ENCODE measurements around the gene SOX21. TPM values are rescaled to one million over a fixed set of nuclear protein-coding genes. Genes with fewer than 3 reads are reported as not detected.

Gene SOX21
- total RNA-seq, 2 experiments from 2014 or later, result not detected

DNA sequence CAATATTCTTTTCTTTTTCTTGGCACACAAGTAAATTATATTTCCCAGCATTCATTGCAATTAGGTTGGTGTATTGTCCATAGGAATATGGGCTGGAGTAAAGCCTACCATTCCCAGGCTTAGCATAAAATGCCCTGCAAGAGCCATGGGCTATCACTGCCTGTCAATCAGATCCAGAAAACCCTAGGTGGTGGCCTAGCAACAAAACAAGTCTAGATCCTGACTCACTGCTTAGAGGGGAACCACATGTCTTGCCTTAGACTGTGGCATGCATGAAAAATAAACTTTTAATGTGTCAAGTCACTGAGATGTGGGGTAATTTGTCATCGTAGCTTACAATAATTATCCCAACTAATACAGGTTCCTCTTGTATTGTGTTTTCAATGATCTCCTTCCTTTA, 16.2 kb downstream of the SOX21 start:
- DNase-seq (no peak), ATAC-seq (ENCODE audit: poor library complexity) (no peak)
- ChIA-PET POLR2A (no interaction called here), CTCF (no interaction called here)
- H3K27me3 ChIP-seq (ENCODE audit: control insufficient read depth in 1 of 2, insufficient read depth in 2 of 2, low read length in 2 of 2), result peaks cover 29 to 35% of the 10 kb centered on the region in 2 experiments
- H3K27ac ChIP-seq (ENCODE audit: low read depth in 1 of 2, low read length in 2 of 2), result no peak overlapping the region
- H3K9me3 Mint-ChIP-seq, result no peaks in the 10 kb centered on the region
- H3K4me3 Mint-ChIP-seq, result no peak overlapping the region
- no peaks in the 10 kb centered on the region for H3K36me3 ChIP-seq (ENCODE audit: insufficient read depth, low read length)
- no peak overlapping the region for H3K4me3 ChIP-seq (ENCODE audit: low read length)
- no peaks in the 10 kb centered on the region for H3K4me1 ChIP-seq (ENCODE audit: insufficient read depth, low read length)
- H3K4me1 Mint-ChIP-seq (ENCODE audit: low read depth), result no peaks in the 10 kb centered on the region
- H3K36me3 Mint-ChIP-seq (ENCODE audit: low read depth), result no peaks in the 10 kb centered on the region
- H3K27me3 Mint-ChIP-seq, result peaks cover 77% of the 10 kb centered on the region
- intact Hi-C loops (cut with DNase I, micrococcal nuclease), result no loop called here
- H3K9me3 ChIP-seq (ENCODE audit: control insufficient read depth in 1 of 2, insufficient read depth in 1 of 2, low read length in 2 of 2), result peaks cover 0 to under 1% of the 10 kb centered on the region in 2 experiments
- no peak for TF ChIP-seq CTCF (IDR thresholded peaks at IDR 0.05)
- no peak overlapping the region for H3K27ac Mint-ChIP-seq

GRCh38 chr13:94692030-94692429, 20.3 kb downstream of the SOX21 start:
- CTCF ChIA-PET, result no interaction called here
- H3K4me3 Mint-ChIP-seq, result no peak overlapping the region
- intact Hi-C loops (cut with DNase I, micrococcal nuclease), result no loop called here
- Histone ChIP-seq H3K4me3 (ENCODE audit: low read length) (no peak overlapping the region), H3K27me3 (ENCODE audit: control insufficient read depth in 1 of 2, insufficient read depth in 2 of 2, low read length in 2 of 2) (peaks cover 6 to 9% of the 10 kb centered on the region in 2 experiments), H3K9me3 (ENCODE audit: control insufficient read depth in 1 of 2, insufficient read depth in 1 of 2, low read length in 2 of 2) (no peaks in the 10 kb centered on the region), H3K27ac (ENCODE audit: low read depth in 1 of 2, low read length in 2 of 2) (no peak overlapping the region), H3K36me3 (ENCODE audit: insufficient read depth, low read length) (no peaks in the 10 kb centered on the region), H3K4me1 (ENCODE audit: insufficient read depth, low read length) (no peaks in the 10 kb centered on the region)
- H3K4me1 Mint-ChIP-seq (ENCODE audit: low read depth), result no peaks in the 10 kb centered on the region
- TF ChIP-seq CTCF (IDR thresholded peaks at IDR 0.05), result no peak
- POLR2A ChIA-PET, result no interaction called here
- H3K36me3 Mint-ChIP-seq (ENCODE audit: low read depth), result no peaks in the 10 kb centered on the region
- H3K27me3 Mint-ChIP-seq, result peaks cover 61% of the 10 kb centered on the region
- no peak overlapping the region for H3K27ac Mint-ChIP-seq
- no peaks in the 10 kb centered on the region for H3K9me3 Mint-ChIP-seq
- DNase-seq (no peak), ATAC-seq (ENCODE audit: poor library complexity) (no peak)

DNA sequence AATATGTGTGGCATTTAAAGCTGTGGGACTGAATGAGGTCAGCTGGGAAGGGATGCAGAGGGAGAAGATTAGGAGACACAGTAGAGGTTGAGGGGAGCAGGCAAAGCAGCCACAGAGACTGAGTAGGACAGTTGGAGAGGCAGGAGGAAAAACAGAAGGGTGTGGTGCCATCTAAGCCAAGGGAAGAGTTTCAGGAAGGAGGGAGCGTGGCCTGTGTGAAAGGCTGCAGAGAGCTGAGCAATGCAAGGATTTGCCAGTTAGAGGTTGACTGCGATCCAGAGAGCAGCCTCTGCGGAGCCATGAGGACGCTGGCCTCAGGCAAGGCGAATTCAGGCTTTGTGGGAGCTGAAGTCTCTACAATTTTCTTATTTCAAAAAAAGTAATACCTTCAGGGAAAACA, 28.9 kb downstream of the SOX21 start:
- intact Hi-C loops (cut with DNase I, micrococcal nuclease), result no loop called here
- ATAC-seq (ENCODE audit: poor library complexity), result no peak

More for the DNA sequence above, 28.9 kb downstream of the SOX21 start:
- H3K36me3 Mint-ChIP-seq (ENCODE audit: low read depth), result no peaks in the 10 kb centered on the region
- no peak for TF ChIP-seq CTCF (IDR thresholded peaks at IDR 0.05)
- no peaks in the 10 kb centered on the region for H3K36me3 ChIP-seq (ENCODE audit: insufficient read depth, low read length)
- no peak overlapping the region for H3K27ac Mint-ChIP-seq
- CTCF ChIA-PET, result no interaction called here
- DNase-seq, result no peak
- H3K9me3 Mint-ChIP-seq, result no peaks in the 10 kb centered on the region
- POLR2A ChIA-PET, result no interaction called here
- no peaks in the 10 kb centered on the region for H3K4me1 ChIP-seq (ENCODE audit: insufficient read depth, low read length)
- no peaks in the 10 kb centered on the region for H3K4me1 Mint-ChIP-seq (ENCODE audit: low read depth)
- no peaks in the 10 kb centered on the region for H3K9me3 ChIP-seq (ENCODE audit: control insufficient read depth in 1 of 2, insufficient read depth in 1 of 2, low read length in 2 of 2)
- no peak overlapping the region for H3K4me3 ChIP-seq (ENCODE audit: low read length)
- peaks cover 45% of the 10 kb centered on the region for H3K27me3 Mint-ChIP-seq
- H3K27me3 ChIP-seq (ENCODE audit: control insufficient read depth in 1 of 2, insufficient read depth in 2 of 2, low read length in 2 of 2), result peaks cover 2 to 11% of the 10 kb centered on the region in 2 experiments
- H3K27ac ChIP-seq (ENCODE audit: low read depth in 1 of 2, low read length in 2 of 2), result no peak overlapping the region
- no peak overlapping the region for H3K4me3 Mint-ChIP-seq
